Measurements from ENCODE around the gene TRANK1.
A peak's percentile ranks its signal among the peaks of the same experiment; 100 is the strongest.

The TRANK1 gene

DNA sequence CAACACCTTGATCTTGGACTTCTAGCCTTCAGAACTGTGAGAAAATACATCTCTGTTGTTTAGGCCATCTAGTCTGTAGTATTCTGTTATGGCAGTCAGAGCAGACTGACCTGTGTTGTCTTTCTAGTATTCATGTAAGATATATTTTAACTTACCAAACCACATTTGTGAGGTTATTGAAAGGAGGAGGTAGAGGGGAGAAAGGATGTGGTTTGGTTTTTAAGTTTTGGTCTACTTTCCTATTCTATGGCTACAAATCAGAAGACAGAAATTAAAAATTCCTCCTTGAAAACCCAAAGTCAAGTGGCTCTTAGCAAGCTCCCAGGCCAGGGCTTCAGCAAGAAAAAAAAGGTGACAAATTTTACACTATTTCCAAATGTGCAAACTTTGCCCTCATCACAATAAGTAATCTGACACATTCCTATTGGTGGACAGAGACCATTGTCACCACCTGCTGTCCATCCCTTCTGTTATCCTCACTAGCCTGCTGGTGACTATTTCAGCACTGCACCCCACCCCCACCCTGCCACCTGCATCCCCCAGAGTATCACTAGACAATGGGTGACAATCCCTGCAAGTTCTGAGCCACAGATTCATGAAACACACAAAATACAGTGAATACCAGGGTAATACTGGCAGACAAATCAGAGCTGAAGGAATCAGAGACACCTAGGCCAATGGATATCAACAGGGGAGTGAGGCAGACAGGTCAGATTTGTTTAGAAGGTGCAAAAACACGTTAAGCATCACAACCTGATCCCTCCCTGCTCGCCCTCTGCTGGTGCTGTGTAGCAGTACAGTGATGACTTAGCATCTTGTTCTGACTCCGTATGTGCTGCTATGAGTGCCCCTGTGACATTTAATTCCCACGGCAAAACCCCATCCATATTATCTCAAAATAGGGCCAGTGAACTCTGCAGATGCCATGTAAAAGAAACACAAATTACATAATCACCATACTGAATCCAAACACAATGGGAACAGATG, 101.5 kb downstream of the TRANK1 start:
- no peak overlapping the region for H3K4me3 ChIP-seq (replicated peaks; ENCODE audit: low read depth, low read length)
- DNase-seq (ENCODE audit: extremely low read depth, low read depth): no peak
- TF ChIP-seq, protein P1, sequence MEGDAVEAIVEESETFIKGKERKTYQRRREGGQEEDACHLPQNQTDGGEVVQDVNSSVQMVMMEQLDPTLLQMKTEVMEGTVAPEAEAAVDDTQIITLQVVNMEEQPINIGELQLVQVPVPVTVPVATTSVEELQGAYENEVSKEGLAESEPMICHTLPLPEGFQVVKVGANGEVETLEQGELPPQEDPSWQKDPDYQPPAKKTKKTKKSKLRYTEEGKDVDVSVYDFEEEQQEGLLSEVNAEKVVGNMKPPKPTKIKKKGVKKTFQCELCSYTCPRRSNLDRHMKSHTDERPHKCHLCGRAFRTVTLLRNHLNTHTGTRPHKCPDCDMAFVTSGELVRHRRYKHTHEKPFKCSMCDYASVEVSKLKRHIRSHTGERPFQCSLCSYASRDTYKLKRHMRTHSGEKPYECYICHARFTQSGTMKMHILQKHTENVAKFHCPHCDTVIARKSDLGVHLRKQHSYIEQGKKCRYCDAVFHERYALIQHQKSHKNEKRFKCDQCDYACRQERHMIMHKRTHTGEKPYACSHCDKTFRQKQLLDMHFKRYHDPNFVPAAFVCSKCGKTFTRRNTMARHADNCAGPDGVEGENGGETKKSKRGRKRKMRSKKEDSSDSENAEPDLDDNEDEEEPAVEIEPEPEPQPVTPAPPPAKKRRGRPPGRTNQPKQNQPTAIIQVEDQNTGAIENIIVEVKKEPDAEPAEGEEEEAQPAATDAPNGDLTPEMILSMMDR (IDR thresholded peaks at IDR 0.05; ENCODE audit: low read depth, low read length, missing control alignments): peak; percentile 53

DNA sequence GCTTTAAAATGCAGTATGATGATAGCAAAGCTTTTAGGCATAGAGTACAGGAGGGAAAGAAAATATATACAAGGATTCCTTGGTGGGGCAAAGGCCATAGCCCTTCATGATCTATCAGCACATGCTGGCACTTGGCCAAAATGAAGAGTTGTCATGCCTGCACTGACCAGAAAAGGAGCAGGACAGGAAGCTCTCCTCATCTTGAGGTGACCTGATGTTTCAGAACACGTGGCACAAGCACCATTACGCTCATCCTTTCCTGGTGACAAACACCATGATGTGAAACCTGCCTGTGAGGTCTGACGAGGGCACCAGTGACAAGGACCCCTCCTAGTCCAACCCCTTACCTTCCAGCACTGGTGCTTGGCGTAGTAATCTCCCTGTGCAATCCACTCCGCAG, 102.6 kb downstream of the TRANK1 start:
- TF ChIP-seq, protein P1 (IDR thresholded peaks at IDR 0.05; ENCODE audit: low read depth, low read length, missing control alignments): no peak
- H3K4me3 ChIP-seq (replicated peaks; ENCODE audit: low read depth, low read length): no peak overlapping the region
- DNase-seq (ENCODE audit: extremely low read depth, low read depth): no peak

DNA sequence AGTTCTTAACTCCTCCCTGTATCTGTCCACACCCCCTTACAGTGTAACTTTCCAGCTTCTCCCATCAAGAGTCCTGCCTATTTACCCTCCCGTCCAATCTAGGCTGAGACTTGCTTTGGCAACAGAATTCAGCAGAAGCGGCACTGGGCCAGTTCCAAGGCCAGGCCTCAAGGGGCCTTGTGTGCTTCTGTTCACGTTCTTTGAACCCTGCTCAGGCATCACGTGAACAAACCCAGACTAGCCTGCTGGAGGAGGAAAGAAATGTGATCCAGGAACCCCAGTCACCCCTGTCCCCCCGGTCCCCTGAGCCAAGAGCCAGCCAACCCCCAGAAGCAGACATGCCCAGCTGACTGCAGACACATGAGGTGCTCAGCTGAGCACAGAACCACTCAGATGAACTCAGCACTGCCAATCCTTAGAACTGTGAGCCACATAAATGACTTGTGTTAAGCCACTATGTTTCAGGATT, 104.4 kb downstream of the TRANK1 start:
- H3K4me3 ChIP-seq (replicated peaks; ENCODE audit: low read depth, low read length): no peak overlapping the region
- TF ChIP-seq, protein P1 (IDR thresholded peaks at IDR 0.05; ENCODE audit: low read depth, low read length, missing control alignments): no peak
- no peak for DNase-seq (ENCODE audit: extremely low read depth, low read depth)

DNA sequence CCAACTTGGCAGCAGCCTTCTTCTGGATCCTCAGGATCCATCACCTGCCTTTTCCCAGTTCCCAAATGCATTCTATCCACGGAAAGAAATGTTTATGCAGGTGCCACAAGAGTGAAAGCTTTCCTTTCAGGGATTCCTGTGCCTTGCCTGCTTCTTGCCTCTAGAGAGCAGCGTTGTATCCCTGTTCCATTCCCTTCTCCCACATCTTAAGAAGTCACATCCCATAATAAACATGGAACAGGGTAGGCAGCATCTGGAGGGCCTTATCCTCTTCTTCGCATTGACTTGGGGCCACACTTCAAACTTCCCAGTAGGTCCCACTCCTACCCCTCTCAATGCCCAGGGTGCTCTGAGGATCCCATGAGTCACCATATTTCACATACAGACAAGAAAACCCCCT, 107.8 kb downstream of the TRANK1 start:
- H3K4me3 ChIP-seq (replicated peaks; ENCODE audit: low read depth, low read length): no peak overlapping the region
- TF ChIP-seq, protein P1 (IDR thresholded peaks at IDR 0.05; ENCODE audit: low read depth, low read length, missing control alignments): no peak
- DNase-seq (ENCODE audit: extremely low read depth, low read depth): no peak

- TF ChIP-seq, protein P1 (IDR thresholded peaks at IDR 0.05; ENCODE audit: low read depth, low read length, missing control alignments): no peak
- H3K4me3 ChIP-seq (replicated peaks; ENCODE audit: low read depth, low read length): no peak overlapping the region
- no peak for DNase-seq (ENCODE audit: extremely low read depth, low read depth)
These were observed 111.6 kb downstream of the TRANK1 start for GRCh38 chr3:36833160-36833814.

GRCh38 chr3:36832406-36832805, 112.4 kb downstream of the TRANK1 start:
- DNase-seq (ENCODE audit: extremely low read depth, low read depth): no peak
- no peak overlapping the region for H3K4me3 ChIP-seq (replicated peaks; ENCODE audit: low read depth, low read length)
- TF ChIP-seq, protein P1 (IDR thresholded peaks at IDR 0.05; ENCODE audit: low read depth, low read length, missing control alignments): no peak

Data from HFF-Myc (cell line).